Brain microvascular endothelial cell (primary cell): ENCODE data around the gene TMEM106B.

Experiments
- DNase-seq: peaks from one replicate; pipeline ENCODE4 v3.0.0-alpha.2; 2020
- H3K27ac ChIP-seq: fragments of 250-450 bp; sonication (Bioruptor Pico); 2 replicates; pipeline ENCODE4 v1.5.1; 2020; ENCODE audit warnings: mild to moderate bottlenecking, moderate library complexity
- H3K27me3 ChIP-seq: fragments of 250-450 bp; sonication (Bioruptor Pico); replicated peaks from 2 replicates; pipeline ENCODE4 v1.5.1; 2020; ENCODE audit warnings: mild to moderate bottlenecking
- H3K36me3 ChIP-seq: fragments of 250-450 bp; sonication (Bioruptor Pico); replicated peaks from 2 replicates; pipeline ENCODE4 v1.5.1; 2020; ENCODE audit warnings: mild to moderate bottlenecking
- H3K4me3 ChIP-seq: 2 replicates; pipeline ENCODE4 v1.5.1; 2011; ENCODE audit warnings: low read depth, mild to moderate bottlenecking, control low read depth, low read length, moderate library complexity
- CTCF ChIP-seq: IDR thresholded peaks from 2 replicates; pipeline ENCODE4 v1.5.1; 2011; ENCODE audit warnings: low read depth, mild to moderate bottlenecking, moderate library complexity, low read length, control low read depth, inconsistent platforms; ENCODE audit errors: missing control alignments
- in situ Hi-C: cut with HindIII; loops from 2 replicates; pipeline ENCODE4 v1.10.0; 2017; ENCODE audit warnings: low sequenced_read_pairs, low pct_ligation_motif_present

Gene TMEM106B

GRCh38 chr7:12178317-12178716, 32.8 kb upstream of the TMEM106B start:
- in situ Hi-C loops: no loop called here

GRCh38 chr7:12194426-12194825, 16.7 kb upstream of the TMEM106B start:
- TF ChIP-seq CTCF: no peak
- Histone ChIP-seq H3K27me3 (no peaks in the 10 kb centered on the region), H3K36me3 (no peaks in the 10 kb centered on the region), H3K4me3 (no peak overlapping the region), H3K27ac (no peak overlapping the region)
- in situ Hi-C loops: no loop called here
- no peak for DNase-seq

More at GRCh38 chr7:12178317-12178716, 32.8 kb upstream of the TMEM106B start:
- TF ChIP-seq CTCF: no peak
- DNase-seq: no peak
- H3K27ac ChIP-seq: no peak overlapping the region
- H3K36me3 ChIP-seq: no peaks in the 10 kb centered on the region
- H3K4me3 ChIP-seq: no peak overlapping the region
- H3K27me3 ChIP-seq: no peaks in the 10 kb centered on the region

DNA sequence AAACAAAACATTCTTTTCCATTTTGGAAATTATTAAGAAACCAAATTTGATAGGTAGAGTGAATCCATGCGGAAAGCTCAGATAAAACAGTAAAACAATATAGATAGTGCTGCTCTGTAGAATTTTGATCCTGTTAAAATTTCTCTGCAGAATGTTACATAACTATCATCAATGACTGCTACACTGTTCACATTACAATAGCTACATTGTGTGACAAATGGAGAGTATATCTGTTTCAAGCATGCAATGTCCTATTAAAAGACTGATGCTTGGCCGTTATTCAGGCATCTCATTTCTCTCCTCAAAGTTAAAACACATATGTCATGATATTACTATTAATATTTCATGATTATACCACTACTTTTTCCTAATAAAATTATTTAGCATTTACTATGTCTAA, 14.7 kb upstream of the TMEM106B start:
- Histone ChIP-seq H3K4me3 (no peak overlapping the region), H3K27me3 (no peaks in the 10 kb centered on the region), H3K36me3 (no peaks in the 10 kb centered on the region), H3K27ac (no peak overlapping the region)
- TF ChIP-seq CTCF: no peak
- in situ Hi-C loops: no loop called here
- no peak for DNase-seq

- Histone ChIP-seq H3K27ac (no peak overlapping the region), H3K4me3 (no peak overlapping the region), H3K27me3 (no peaks in the 10 kb centered on the region), H3K36me3 (no peaks in the 10 kb centered on the region)
- no peak for DNase-seq
- in situ Hi-C loops: no loop called here
- no peak for TF ChIP-seq CTCF
Measured at GRCh38 chr7:12199363-12199762, 11.7 kb upstream of the TMEM106B start.

- Histone ChIP-seq H3K27ac (no peak overlapping the region), H3K36me3 (no peaks in the 10 kb centered on the region), H3K4me3 (no peak overlapping the region), H3K27me3 (no peaks in the 10 kb centered on the region)
- DNase-seq: no peak
- TF ChIP-seq CTCF: no peak
- in situ Hi-C loops: no loop called here
Measured at GRCh38 chr7:12207046-12207445, 4.0 kb upstream of the TMEM106B start.

GRCh38 chr7:12209221-12209620, 1.9 kb upstream of the TMEM106B start:
- in situ Hi-C loops: no loop called here
- H3K27ac ChIP-seq: no peak overlapping the region
- TF ChIP-seq CTCF: no peak
- no peaks in the 10 kb centered on the region for H3K36me3 ChIP-seq
- no peaks in the 10 kb centered on the region for H3K27me3 ChIP-seq
- DNase-seq: no peak
- H3K4me3 ChIP-seq: no peak overlapping the region
